Ishikawa (cell line): ENCODE data around the gene KCNQ1OT1.

ENCODE experiments used
- EP300 ChIP-seq: IDR thresholded peaks from 2 replicates; pipeline ENCODE4 v1.6.1; 2012; ENCODE audit warnings: borderline replicate concordance
- FOXM1 ChIP-seq: IDR thresholded peaks from 2 replicates; pipeline ENCODE4 v1.6.1; 2012; ENCODE audit warnings: low read depth, borderline replicate concordance
- NFIC ChIP-seq: IDR thresholded peaks from 2 replicates; pipeline ENCODE4 v1.6.1; 2012
- TAF1 ChIP-seq: IDR thresholded peaks from 2 replicates; pipeline ENCODE4 v1.6.1; 2012; ENCODE audit warnings: low read depth, mild to moderate bottlenecking
- TCF12 ChIP-seq: IDR thresholded peaks from 2 replicates; pipeline ENCODE4 v1.6.1; 2012; ENCODE audit warnings: low read depth
- TEAD4 ChIP-seq: IDR thresholded peaks from 2 replicates; pipeline ENCODE4 v1.6.1; 2012
- YY1 ChIP-seq: IDR thresholded peaks from 2 replicates; pipeline ENCODE4 v1.6.1; 2012; ENCODE audit warnings: low read depth
- TF ChIP-seq, protein P1 (sequence below): IDR thresholded peaks from 2 replicates; pipeline ENCODE4 v1.6.1; 2012; ENCODE audit warnings: low read depth, mild to moderate bottlenecking

- TF ChIP-seq EP300 = no peak
- no peak for TF ChIP-seq YY1
- TF ChIP-seq, protein P1, sequence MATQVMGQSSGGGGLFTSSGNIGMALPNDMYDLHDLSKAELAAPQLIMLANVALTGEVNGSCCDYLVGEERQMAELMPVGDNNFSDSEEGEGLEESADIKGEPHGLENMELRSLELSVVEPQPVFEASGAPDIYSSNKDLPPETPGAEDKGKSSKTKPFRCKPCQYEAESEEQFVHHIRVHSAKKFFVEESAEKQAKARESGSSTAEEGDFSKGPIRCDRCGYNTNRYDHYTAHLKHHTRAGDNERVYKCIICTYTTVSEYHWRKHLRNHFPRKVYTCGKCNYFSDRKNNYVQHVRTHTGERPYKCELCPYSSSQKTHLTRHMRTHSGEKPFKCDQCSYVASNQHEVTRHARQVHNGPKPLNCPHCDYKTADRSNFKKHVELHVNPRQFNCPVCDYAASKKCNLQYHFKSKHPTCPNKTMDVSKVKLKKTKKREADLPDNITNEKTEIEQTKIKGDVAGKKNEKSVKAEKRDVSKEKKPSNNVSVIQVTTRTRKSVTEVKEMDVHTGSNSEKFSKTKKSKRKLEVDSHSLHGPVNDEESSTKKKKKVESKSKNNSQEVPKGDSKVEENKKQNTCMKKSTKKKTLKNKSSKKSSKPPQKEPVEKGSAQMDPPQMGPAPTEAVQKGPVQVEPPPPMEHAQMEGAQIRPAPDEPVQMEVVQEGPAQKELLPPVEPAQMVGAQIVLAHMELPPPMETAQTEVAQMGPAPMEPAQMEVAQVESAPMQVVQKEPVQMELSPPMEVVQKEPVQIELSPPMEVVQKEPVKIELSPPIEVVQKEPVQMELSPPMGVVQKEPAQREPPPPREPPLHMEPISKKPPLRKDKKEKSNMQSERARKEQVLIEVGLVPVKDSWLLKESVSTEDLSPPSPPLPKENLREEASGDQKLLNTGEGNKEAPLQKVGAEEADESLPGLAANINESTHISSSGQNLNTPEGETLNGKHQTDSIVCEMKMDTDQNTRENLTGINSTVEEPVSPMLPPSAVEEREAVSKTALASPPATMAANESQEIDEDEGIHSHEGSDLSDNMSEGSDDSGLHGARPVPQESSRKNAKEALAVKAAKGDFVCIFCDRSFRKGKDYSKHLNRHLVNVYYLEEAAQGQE = no peak
- TF ChIP-seq TAF1 = no peak
- no peak for TF ChIP-seq NFIC
- TF ChIP-seq TCF12 = no peak
- no peak for TF ChIP-seq TEAD4
- no peak for TF ChIP-seq FOXM1
Measured at GRCh38 chr11:2567026-2567671, 132.6 kb downstream of the KCNQ1OT1 start.
